ENCODE data around the gene ATP7B.

The ATP7B gene

GRCh38 chr13:51967482-51968446 lies 43.5 kb downstream of the ATP7B start:
- DNase-seq (ENCODE audit: low spot score), result no peak
- no peak for TF ChIP-seq CTCF (conservative IDR thresholded peaks at IDR 0.05; ENCODE audit: low read depth)
- no peak overlapping the region for H3K27ac ChIP-seq
- CTCF ChIA-PET, result interaction anchor here (0.7 kb wide), 1 partner anchor 8 kb away, joined by 3 read pairs; no protein-coding TSS in a partner anchor
- POLR2A ChIA-PET (ENCODE audit: low non-redundant PET), result no interaction called here

GRCh38 chr13:51966186-51966585 lies 45.1 kb downstream of the ATP7B start:
- DNase-seq (ENCODE audit: low spot score), result no peak
- POLR2A ChIA-PET (ENCODE audit: low non-redundant PET), result no interaction called here
- CTCF ChIA-PET, result no interaction called here
- no peak overlapping the region for H3K27ac ChIP-seq
- no peak for TF ChIP-seq CTCF (conservative IDR thresholded peaks at IDR 0.05; ENCODE audit: low read depth)

GRCh38 chr13:51961493-51962403 lies 49.5 kb downstream of the ATP7B start:
- ChIA-PET POLR2A (ENCODE audit: low non-redundant PET) (no interaction called here), CTCF (no interaction called here)
- DNase-seq (ENCODE audit: low spot score), result no peak
- no peak for TF ChIP-seq CTCF (conservative IDR thresholded peaks at IDR 0.05; ENCODE audit: low read depth)
- no peak overlapping the region for H3K27ac ChIP-seq

- no peak for DNase-seq (ENCODE audit: low spot score)
- ChIA-PET POLR2A (ENCODE audit: low non-redundant PET) (no interaction called here), CTCF (no interaction called here)
- no peak for TF ChIP-seq CTCF (conservative IDR thresholded peaks at IDR 0.05; ENCODE audit: low read depth)
- H3K27ac ChIP-seq, result no peak overlapping the region
Observed at GRCh38 chr13:51960766-51961165, 50.5 kb downstream of the ATP7B start.

GRCh38 chr13:51959773-51960172 lies 51.5 kb downstream of the ATP7B start:
- POLR2A ChIA-PET (ENCODE audit: low non-redundant PET), result no interaction called here

More at GRCh38 chr13:51959773-51960172, 51.5 kb downstream of the ATP7B start:
- H3K27ac ChIP-seq, result no peak overlapping the region
- no peak for TF ChIP-seq CTCF (conservative IDR thresholded peaks at IDR 0.05; ENCODE audit: low read depth)
- DNase-seq (ENCODE audit: low spot score), result no peak
- CTCF ChIA-PET, result interaction anchor here (1.0 kb wide), 1 partner anchor 92 kb away, joined by 4 read pairs; no protein-coding TSS in a partner anchor
